ENCODE data around the gene LAPTM4A.
"Not testable (repeated sequence)": the region's sequence is repeated elsewhere in the genome, so short reads cannot be mapped to it uniquely, and the experiment has no call there.

Gene LAPTM4A

GRCh38 chr2:20051532-20052228 is at the start of gene LAPTM4A:
LAPTM4A (minus strand) TSS chr2:20051628; CDS start chr2:20051520, 108 bp downstream.
- DNase-seq (ENCODE audit: low read depth in 1 of 2, low spot score in 1 of 2): peak; percentile 94 to 95

DNA sequence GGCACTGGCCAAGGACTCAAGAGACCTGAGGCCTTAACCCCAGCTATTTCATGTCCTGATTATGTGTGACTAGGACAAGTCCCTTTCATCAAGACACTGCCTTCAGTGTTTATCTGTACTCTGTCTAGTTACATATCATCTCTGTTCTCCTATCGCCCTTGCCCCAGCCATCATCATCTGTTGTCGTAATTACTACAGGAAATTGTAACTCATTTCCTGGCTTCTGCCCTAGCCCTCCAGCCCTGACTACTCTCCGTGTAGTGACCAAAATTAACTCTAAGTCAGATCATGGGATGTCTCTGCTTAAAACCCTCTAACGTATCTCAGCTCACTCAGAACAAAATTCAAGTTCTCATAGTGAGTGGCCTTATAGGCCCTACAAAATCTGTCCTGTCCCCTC is 49.3 kb upstream of the LAPTM4A start:
- no peak for DNase-seq (ENCODE audit: low read depth in 1 of 2, low spot score in 1 of 2)

DNA sequence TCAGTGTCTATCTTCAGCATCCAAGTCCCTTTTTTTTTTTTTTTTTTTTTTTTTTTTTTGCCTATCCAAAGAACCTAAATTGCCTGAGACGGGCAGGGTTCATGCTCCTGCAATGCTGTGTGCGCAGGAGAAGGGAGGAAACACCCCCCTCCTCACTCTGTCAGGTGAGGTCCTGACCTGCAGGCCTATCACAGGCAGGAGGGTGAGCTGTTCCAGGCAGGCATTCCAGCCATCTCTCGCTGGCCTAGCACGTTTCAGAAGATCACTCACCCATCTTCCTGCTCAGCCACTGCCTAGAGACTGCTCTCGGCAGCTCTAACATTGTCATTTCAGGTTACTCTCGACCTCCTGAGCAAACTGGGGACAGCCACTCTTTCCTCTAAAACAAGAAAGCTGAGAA is 48.4 kb upstream of the LAPTM4A start:
- DNase-seq (ENCODE audit: low read depth in 1 of 2, low spot score in 1 of 2): no peak

DNA sequence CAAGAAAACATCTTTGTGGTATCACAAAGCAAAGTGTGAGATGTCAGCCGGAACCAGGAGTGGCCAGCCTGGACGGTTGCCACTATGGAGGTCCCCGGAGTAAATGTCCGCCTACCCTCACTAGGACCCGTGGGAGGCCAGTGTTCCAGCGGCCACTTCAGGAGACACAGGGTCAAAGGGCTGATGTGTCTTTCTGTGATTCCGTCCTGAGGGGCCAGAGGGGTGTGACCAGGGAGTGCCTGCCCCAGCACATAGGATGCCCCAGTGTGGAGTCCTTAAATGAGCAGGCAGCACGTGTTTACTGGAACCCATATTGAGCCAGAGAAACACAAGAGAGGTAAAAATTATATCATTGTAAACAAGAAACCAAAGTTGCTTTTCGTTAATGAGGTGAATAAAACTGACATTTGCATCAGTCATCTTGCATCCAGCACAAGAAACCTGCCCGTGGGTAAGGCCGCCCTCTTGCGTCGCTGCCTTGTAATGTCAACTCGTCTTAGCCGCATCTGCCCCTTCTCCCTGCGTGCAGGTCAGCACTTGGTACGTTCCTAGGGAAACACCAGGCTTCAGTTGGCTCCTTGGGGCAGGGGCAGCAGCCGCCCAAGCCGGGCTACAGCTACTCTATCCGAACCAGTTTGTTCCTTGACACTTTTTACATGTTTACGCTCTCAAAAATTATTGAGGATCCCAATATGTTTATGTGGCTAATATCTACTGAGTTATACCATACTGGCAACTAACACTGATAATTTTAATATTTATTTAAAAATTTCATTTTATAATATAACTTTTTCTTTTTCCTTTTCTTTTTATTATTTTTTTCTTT is 46.7 kb upstream of the LAPTM4A start:
- DNase-seq (ENCODE audit: low read depth in 1 of 2, low spot score in 1 of 2): peak; percentile 59 to 68

GRCh38 chr2:20095469-20095868 is 44.0 kb upstream of the LAPTM4A start:
- DNase-seq (ENCODE audit: low read depth in 1 of 2, low spot score in 1 of 2): no peak

DNA sequence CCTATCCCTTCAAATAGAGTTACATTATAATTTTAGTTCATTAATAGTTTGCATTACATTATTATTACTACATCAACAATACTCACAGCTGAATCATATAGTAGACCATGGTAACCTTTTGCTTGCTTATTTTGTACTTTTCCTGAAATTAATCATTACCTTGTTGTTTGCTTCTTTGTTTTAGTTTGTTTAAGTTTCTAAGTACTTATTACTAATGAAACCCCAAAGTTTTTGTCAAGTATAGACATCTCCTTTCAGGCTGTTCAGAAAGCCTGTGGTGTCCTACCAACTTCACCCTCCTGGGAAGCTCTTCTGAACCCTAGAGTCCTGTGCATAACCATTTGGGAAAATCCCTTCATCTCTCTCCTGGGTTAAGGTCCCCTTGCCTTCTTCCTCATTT is 43.5 kb upstream of the LAPTM4A start:
- DNase-seq (ENCODE audit: low read depth in 1 of 2, low spot score in 1 of 2): no peak

DNA sequence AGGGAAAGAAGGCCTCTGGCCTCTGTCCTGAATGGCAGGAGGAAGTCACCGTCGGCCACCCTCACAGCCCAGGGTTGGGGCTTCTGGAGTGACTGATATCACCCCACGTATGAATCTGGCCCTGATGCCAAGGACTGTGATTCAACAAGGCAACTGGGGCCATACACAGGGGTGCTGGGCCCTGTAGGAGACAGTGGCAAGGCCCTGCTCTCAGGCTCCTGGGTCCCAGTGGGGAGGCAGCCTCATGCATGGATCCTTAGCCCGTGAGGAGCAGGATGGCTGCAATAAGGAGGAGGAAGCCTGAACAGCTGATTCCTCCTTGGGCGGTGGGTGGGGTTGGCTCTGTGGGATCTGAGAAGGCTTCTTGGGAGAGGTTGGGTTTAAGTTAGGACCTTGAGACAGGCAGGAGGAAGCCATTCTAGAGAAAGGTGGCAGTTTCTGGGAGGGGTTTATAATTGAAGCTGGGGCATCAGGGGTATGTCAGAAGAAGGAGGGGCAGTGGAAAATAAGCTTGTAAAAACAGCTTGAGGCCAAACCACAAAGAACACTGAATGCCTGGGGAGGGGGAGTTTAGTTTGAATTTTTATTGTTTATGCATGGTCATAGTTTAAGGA is 42.8 kb upstream of the LAPTM4A start:
- no peak for DNase-seq (ENCODE audit: low read depth in 1 of 2, low spot score in 1 of 2)

DNA sequence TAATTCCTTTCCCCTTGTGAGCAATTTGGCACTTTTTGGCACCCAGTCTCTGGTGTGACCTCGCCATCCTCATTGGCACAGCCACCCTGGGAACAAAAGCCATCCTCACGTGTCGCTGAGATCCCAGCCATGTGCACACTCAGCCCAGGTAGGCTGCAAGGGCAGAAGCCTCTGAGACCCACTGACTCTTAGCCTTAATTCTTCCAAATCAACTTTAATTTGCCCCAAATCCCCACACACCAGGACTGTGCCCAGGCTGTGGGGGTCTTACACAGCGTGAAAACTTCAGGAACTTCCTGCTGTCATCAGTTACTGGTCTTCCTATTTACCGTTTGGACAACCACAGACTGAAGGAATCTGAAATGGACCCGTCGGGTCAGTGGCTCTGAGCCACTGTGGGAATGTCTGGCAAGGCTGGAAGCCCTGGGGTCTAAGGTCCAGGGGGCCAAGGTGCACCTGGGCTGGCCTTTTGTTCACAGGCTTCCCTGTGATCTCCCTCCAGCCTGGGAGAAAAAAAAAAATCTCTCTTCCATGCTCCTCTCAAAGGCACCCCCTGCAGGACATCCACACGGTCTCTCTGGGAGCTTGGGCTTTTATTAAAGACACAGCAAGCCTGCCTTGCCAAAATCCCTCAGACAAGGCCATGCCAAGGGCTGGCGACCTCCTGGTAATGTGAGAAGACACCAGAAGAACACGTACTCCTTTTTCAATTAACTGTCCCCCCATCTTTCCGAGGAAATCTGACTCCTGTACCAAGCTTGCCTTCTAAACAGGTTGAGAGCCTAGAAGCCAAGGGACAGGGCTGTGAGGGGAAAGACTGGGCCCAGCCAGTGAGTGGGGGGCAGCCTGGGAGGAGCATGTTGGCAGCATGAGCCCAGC is 42.1 kb upstream of the LAPTM4A start:
- no peak for DNase-seq (ENCODE audit: low read depth in 1 of 2, low spot score in 1 of 2)

GRCh38 chr2:20092901-20093235 is 41.4 kb upstream of the LAPTM4A start:
- DNase-seq (ENCODE audit: low read depth in 1 of 2, low spot score in 1 of 2): no peak

DNA sequence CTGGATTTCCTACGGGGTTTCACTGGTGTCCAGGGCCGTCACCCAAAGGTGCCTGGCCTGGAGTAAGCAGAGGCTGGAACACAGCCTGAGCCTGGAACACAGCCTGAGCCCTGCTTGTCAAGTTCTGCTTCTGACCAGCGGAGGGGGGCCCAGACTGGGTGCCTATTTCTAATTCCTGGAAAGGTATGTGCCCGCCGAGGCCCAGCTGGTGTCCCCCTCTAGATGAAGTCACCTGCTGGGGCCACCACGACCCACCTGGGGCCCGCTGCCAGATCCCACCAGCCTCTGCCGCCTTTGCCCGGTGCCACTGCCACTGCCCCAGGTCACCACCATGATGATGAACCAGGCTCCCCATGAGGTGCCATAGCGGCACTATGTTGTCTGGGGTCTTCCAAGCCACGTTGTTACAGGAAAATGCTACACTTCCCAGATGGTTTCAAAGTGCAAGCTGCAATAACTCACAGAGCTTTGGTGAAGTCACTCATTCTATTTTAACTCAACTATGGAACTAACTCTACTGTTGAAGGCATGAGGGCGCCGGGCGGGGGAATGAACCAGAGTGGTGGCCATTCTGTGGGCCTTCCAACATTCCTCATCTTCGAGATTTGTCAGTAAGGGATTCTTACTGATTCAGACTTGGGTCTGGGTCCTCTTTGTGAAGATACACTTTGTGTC is 40.9 kb upstream of the LAPTM4A start:
- DNase-seq (ENCODE audit: low read depth in 1 of 2, low spot score in 1 of 2): no peak

DNA sequence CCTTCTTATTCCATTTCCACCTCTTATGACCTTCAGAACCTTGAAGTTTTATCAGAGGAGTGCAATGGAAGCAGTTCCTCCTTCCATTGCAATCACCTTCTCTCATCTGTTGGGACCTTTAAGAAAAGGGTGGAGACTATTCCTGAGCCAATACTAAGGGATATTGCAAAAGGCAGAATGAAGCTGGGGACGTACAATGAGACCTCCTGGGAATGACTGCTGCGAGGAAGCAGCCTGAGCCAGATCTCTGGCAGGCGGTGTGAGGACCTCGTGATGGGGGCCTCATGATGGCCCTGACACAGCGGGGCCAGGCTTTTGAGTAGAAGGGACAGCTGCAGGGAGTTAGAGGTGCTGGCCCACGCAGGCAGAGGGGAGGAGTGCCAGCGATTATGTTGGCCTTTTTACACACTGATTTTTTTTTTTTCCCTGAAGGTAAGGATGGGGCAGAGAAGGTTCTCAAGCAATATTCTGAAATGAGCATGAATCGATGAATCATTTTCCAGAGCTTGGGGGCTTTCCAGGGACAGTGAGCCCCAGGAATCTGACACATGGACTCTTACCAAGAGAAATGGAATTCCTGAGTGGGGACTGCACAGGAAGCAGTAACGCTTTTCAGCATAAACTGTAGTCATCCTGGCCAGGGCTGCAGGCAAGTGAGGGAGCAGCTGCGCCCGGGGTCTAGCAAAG is 40.0 kb upstream of the LAPTM4A start:
- DNase-seq (ENCODE audit: low read depth in 1 of 2, low spot score in 1 of 2): no peak

- DNase-seq (ENCODE audit: low read depth in 1 of 2, low spot score in 1 of 2): no peak
These were observed 38.5 kb upstream of the LAPTM4A start for GRCh38 chr2:20089715-20090464.

GRCh38 chr2:20085909-20086308 is 34.5 kb upstream of the LAPTM4A start:
- DNase-seq (ENCODE audit: low read depth in 1 of 2, low spot score in 1 of 2): not testable (repeated sequence)

- not testable (repeated sequence) for DNase-seq (ENCODE audit: low read depth in 1 of 2, low spot score in 1 of 2)
These were observed 31.4 kb upstream of the LAPTM4A start for GRCh38 chr2:20082812-20083211.

DNA sequence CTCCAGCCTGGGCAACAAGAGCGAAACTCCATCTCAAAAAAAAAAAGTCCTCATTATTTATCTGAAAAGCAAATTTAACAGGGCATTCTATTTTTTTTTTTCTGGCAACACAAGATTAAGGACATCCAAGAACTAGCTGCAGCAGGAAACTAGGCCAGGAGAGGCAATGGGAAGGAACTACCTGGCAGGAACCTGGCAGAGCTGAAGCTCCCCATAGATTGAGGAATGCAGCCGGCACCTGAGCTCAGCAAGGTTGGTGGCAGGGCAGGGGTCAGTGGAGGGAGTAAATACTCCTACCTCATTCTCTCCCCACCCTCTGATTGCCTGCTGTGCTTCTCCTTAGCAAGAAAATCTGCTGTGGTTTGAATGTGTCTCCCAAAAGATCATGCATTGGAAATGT is 30.4 kb upstream of the LAPTM4A start:
- no peak for DNase-seq (ENCODE audit: low read depth in 1 of 2, low spot score in 1 of 2)

DNA sequence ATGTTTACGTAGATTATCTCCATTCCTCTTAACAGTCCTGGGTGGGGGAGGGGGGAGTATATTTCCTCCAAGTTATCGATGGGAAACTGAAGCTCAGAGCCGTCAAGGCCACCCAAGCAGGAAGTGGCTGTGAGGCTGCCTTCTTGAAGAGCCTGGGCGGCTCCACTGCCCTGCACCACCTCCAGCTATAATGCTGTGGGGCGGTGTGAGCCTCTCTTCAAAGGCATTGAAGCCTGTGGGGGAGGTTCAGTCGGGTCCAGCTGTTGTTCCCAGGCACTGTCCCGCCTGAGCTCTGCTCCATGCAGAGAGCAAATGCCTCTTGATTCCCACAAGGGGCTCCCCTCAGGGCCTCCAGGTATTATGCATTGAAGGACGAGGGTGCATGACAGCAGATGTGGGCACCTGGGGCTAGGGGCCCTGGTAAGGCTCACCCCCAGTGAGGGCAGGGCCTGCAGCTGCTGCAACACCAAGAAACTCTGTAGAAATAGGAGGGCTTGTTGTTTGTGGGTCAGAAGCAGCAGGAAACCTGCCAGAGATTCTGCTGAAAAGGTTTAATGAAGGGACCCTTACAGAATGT is 29.5 kb upstream of the LAPTM4A start:
- no peak for DNase-seq (ENCODE audit: low read depth in 1 of 2, low spot score in 1 of 2)

DNA sequence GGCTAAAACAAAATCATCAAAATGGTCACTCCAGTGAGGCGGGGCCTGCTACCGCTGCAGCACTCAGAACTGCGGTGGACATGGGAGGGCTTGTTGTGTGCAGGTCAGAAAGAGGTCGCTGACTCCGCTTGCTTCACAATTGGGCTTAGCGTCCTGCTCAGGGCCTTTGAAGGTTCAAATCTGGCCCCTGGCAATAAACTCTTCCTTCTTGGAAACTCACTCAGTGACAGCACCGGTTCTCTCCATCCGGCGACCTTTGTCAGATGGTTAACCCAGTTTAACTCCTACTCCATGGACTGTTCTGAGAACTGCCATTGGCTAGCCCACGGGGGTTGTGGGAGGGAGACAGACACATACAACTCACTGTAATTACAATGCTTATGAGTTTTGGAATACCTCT is 29.0 kb upstream of the LAPTM4A start:
- DNase-seq (ENCODE audit: low read depth in 1 of 2, low spot score in 1 of 2): no peak

DNA sequence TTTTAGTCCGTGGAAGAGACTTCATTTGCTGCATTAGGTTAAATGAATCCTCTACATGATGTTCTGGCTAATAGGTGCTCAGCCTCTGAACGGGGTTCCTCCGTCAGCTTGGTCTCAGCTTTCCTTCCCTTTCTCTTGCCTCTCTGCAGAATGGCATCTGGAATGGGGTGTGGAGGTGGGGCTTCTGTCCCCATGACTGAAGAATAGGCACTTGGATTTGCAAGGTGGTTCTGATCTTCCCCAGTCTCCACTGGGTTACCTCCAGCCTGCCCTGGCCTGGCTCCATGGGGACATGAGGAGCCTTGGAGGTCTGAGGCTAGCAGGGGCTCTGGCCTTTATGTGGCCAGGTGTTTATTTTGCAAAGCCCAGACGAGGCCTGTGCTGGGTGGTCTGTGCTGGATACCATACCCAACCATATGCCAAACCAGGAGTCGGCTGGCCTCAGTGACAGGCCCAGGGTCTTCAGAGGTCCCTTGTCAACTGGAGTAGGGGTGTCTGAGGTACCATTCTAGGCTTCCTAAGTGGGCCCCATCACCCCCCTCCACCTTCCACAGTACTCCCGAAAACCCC is 28.2 kb upstream of the LAPTM4A start:
- DNase-seq (ENCODE audit: low read depth in 1 of 2, low spot score in 1 of 2): no peak

Data from stimulated activated CD4-positive, alpha-beta T cell treated with anti-CD3 and anti-CD28 coated beads, Interleukin-15, amount 100 ng/mL, for 1 hour (primary cell).